ENCODE measurements around the gene NDRG3. TPM values are rescaled to one million over a fixed set of nuclear protein-coding genes. Genes with fewer than 3 reads are reported as not detected.

Gene NDRG3
- total and polyA plus RNA-seq, 2 of the 8 experiments (the other 6 are each of a cell fraction or from before 2014, with no cell fraction given), result 25.7 to 32.3 TPM

- FAIRE-seq (no peak), DNase-seq (ENCODE audit: low read depth in 1 of 2, low spot score in 2 of 2) (no peak)
- H3K4me3 ChIP-seq (ENCODE audit: extremely low read depth in 1 of 4, insufficient read depth in 2 of 4, low read depth in 3 of 4, low read length in 4 of 4), result no peak overlapping the region
- no peak overlapping the region for H4K5ac ChIP-seq (ENCODE audit: insufficient read length, low read depth, low read length)
- H4K8ac ChIP-seq (ENCODE audit: extremely low read depth, insufficient read depth, low read length), result no peak overlapping the region
- ChIA-PET CTCF (ENCODE audit: partially characterized antibody) (interaction anchor here (0.7 to 3.7 kb wide), 6 partner anchors 8 to 104 kb away, joined by 3 to 30 read pairs (median 6); no protein-coding TSS in a partner anchor), POLR2A (ENCODE audit: partially characterized antibody) (interaction anchor here (0.7 to 1.6 kb wide), 3 partner anchors 11 to 53 kb away, joined by 3 to 5 read pairs (median 4); no protein-coding TSS in a partner anchor)
- no peak overlapping the region for H3K14ac ChIP-seq (ENCODE audit: insufficient read length)
- H4K91ac ChIP-seq (replicated peaks; ENCODE audit: insufficient read length, low read length), result no peak overlapping the region
- H3K27me3 ChIP-seq (replicated peaks in 1 of 4; ENCODE audit: control insufficient read depth in 3 of 4, extremely low read depth in 1 of 4, insufficient read depth in 3 of 4, low read length in 3 of 4), result no peaks in the 10 kb centered on the region
- no peaks in the 10 kb centered on the region for H3K79me2 ChIP-seq (ENCODE audit: control insufficient read depth in 1 of 2, insufficient read depth in 2 of 2, low read length in 2 of 2)
- no peaks in the 10 kb centered on the region for H3K79me1 ChIP-seq (ENCODE audit: low read depth, low read length)
- no peaks in the 10 kb centered on the region for H4K20me1 ChIP-seq (replicated peaks in 1 of 2; ENCODE audit: control insufficient read depth in 1 of 2, insufficient read depth in 2 of 2, low read length in 2 of 2)
- no peak overlapping the region for H2BK120ac ChIP-seq (replicated peaks; ENCODE audit: low read depth, low read length)
- no peak overlapping the region for H2BK5ac ChIP-seq (ENCODE audit: low read depth, low read length)
- no peak overlapping the region for H2AFZ ChIP-seq (ENCODE audit: low read length)
- no peaks in the 10 kb centered on the region for H3K36me3 ChIP-seq (ENCODE audit: control insufficient read depth in 2 of 4, insufficient read depth in 4 of 4, low read length in 3 of 4)
- no peaks in the 10 kb centered on the region; the same call in 1 of the 2 replicates for H3K23me2 ChIP-seq (ENCODE audit: low read depth, low read length)
- WGBS, 2 experiments (ENCODE audit: extremely low coverage in 1 of 2, insufficient coverage in 1 of 2, insufficient read length in 1 of 2, insufficient replicate concordance in 2 of 2, low coverage in 1 of 2, low lambda C conversion rate in 2 of 2, missing lambda C conversion rate in 1 of 2), result 94% methylated on average over 2 of the region's 2 CpGs; no CpG with 5 or more reads in 1 of the 2 experiments
- H3K4ac ChIP-seq (replicated peaks; ENCODE audit: insufficient read length, low read depth, low read length), result no peak overlapping the region
- no peak overlapping the region for H3K27ac ChIP-seq (ENCODE audit: low read depth, low read length)
- no peaks in the 10 kb centered on the region for H3K9me3 ChIP-seq (ENCODE audit: insufficient read depth in 2 of 2, low read depth in 1 of 2, low read length in 1 of 2)
- no peak overlapping the region for H2BK20ac ChIP-seq (ENCODE audit: low read length)
- H3K9ac ChIP-seq (replicated peaks in 1 of 4; ENCODE audit: extremely low read depth in 1 of 4, low read depth in 3 of 4, low read length in 3 of 4), result no peak overlapping the region
- no peak overlapping the region for H3K4me2 ChIP-seq (ENCODE audit: insufficient read depth in 1 of 2, low read depth in 2 of 2, low read length in 2 of 2)
- no peak overlapping the region for H3K56ac ChIP-seq (replicated peaks; ENCODE audit: insufficient read length, low read depth, low read length)
- H3K18ac ChIP-seq (ENCODE audit: extremely low read depth, low read length), result no peak overlapping the region
- H3K4me1 ChIP-seq (replicated peaks in 1 of 4; ENCODE audit: control insufficient read depth in 3 of 4, insufficient read depth in 4 of 4, low read length in 3 of 4), result peaks cover 0 to 4% (median 1%) of the 10 kb centered on the region in 4 experiments; a peak in 3 of 7 replicates
- no peak overlapping the region for H3K23ac ChIP-seq (ENCODE audit: insufficient read length)
- no peak overlapping the region for H2BK15ac ChIP-seq (ENCODE audit: low read length)
- H2BK12ac ChIP-seq (ENCODE audit: low read depth, low read length), result no peak overlapping the region
- H2AK5ac ChIP-seq (ENCODE audit: low read depth, low read length), result no peak overlapping the region
These were observed 121.0 kb downstream of the NDRG3 start for GRCh38 chr20:36624944-36625324.

Measured in H1 (cell line).